HS-27A (cell line): ENCODE data around the gene TMEM100.
"Not testable (repeated sequence)": the region's sequence is repeated elsewhere in the genome, so short reads cannot be mapped to it uniquely, and the experiment has no call there.

Experiments
- DNase-seq: peaks from one replicate; pipeline ENCODE4 v3.0.0-alpha.2; 2012; ENCODE audit warnings: low read depth, missing footprints

TMEM100 gene

GRCh38 chr17:55683550-55684315, 38.9 kb downstream of the TMEM100 start:
- no peak for DNase-seq

GRCh38 chr17:55681342-55681700, 41.3 kb downstream of the TMEM100 start:
- DNase-seq, result no peak

GRCh38 chr17:55680686-55681341, 41.9 kb downstream of the TMEM100 start:
- no peak for DNase-seq

- DNase-seq, result no peak
These were observed 45.2 kb downstream of the TMEM100 start for GRCh38 chr17:55677446-55677845.

GRCh38 chr17:55676274-55676673, 46.4 kb downstream of the TMEM100 start:
- DNase-seq, result no peak

- DNase-seq, result no peak
These were observed 48.7 kb downstream of the TMEM100 start for GRCh38 chr17:55673743-55674506.

GRCh38 chr17:55672585-55673501, 49.8 kb downstream of the TMEM100 start:
- no peak for DNase-seq

GRCh38 chr17:55672010-55672409, 50.7 kb downstream of the TMEM100 start:
- DNase-seq, result not testable (repeated sequence)
